Measurements from ENCODE around the gene RUFY4. TPM values are rescaled to one million over a fixed set of nuclear protein-coding genes. Genes with fewer than 3 reads are reported as not detected.

RUFY4 gene
- total RNA-seq, 3 donors from 2014 or later: not detected

DNA sequence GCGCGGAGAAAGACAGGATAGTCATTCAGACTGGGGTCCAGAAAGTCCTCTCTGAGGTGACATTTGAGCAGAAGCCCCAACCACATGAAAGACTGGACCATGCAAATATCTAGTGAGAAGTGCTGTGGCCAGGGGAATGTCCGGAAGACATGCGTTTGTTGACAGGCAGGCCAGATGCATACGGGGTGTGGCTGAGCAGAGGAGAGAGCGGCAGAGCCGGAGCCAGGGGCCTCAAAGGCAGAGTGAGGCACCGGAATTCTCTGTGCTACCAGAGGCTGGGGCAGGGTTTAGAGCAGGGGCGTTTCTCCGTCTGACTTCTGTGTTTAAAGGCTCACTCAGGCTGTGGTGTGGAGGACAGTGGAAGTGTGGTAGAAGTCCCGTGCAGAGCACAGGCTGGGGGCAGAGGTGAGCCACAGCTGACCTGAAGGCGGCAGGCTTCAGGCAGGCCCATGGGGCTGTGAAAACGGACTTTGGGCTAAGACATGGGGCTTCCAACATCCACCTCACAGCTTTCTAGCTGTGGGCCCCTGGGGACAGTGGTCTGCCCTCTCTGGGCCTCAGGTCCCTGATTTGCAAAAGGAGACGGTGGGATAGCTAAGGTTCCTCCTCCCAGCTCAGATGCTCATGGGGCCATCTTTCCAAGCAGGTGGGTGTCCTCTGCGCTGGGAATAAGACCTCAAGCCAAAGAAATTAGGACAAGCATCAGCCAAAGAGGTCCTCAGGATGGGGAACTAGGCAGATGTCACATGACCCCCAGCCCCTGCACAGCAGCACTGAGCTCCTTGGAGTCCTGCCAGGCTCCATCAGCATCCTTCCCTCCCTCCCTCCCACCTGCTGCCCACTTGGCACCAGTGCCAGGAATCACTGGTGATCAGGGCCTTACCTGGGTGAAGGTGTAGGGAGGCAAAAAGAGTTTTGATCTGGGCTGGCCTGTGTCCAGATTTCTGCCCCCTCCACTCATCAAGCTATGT lies 11.2 kb downstream of the RUFY4 start:
- intact Hi-C loops (cut with DNase I, micrococcal nuclease): no loop called here
- no peak for TF ChIP-seq CTCF (IDR thresholded peaks at IDR 0.05)
- no peak overlapping the region for H3K4me3 ChIP-seq
- no peaks in the 10 kb centered on the region for H3K36me3 ChIP-seq (ENCODE audit: low read depth)
- DNase-seq: no peak
- peak; percentile 18 for ATAC-seq
- H3K4me1 ChIP-seq (ENCODE audit: low read depth): no peaks in the 10 kb centered on the region
- H3K9me3 ChIP-seq: no peaks in the 10 kb centered on the region

GRCh38 chr2:218081063-218081462 lies 12.0 kb downstream of the RUFY4 start:
- no peaks in the 10 kb centered on the region for H3K4me1 ChIP-seq (ENCODE audit: low read depth)
- H3K36me3 ChIP-seq (ENCODE audit: low read depth): no peaks in the 10 kb centered on the region
- intact Hi-C loops (cut with DNase I, micrococcal nuclease): no loop called here
- ATAC-seq (no peak), DNase-seq (no peak)
- TF ChIP-seq CTCF (IDR thresholded peaks at IDR 0.05): no peak
- no peak overlapping the region for H3K4me3 ChIP-seq
- no peaks in the 10 kb centered on the region for H3K9me3 ChIP-seq

DNA sequence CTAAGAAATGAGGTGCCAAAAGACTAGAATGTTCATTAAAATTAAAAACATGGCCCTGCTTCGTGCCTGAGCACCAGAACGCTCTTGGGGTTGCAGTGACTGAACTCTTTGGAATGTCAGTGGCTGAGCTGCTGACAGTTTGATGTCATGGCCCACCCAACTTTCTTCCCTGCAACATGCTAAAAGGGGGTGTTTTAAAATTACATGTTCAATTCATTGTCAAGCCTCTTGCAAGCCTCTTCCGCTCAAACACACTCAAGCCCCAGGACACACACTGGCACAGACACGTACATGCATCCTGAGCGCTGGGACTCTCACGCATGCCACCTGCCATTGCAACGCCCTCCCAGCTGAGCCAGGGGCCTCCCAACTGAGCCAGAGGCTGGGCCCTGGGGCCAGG lies 12.6 kb downstream of the RUFY4 start:
- DNase-seq: no peak
- no peak for TF ChIP-seq CTCF (IDR thresholded peaks at IDR 0.05)
- no peak for ATAC-seq
- H3K4me3 ChIP-seq: no peak overlapping the region
- intact Hi-C loops (cut with DNase I, micrococcal nuclease): no loop called here
- H3K4me1 ChIP-seq (ENCODE audit: low read depth): no peaks in the 10 kb centered on the region
- H3K36me3 ChIP-seq (ENCODE audit: low read depth): no peaks in the 10 kb centered on the region
- peaks cover 2% of the 10 kb centered on the region for H3K9me3 ChIP-seq

- Histone ChIP-seq H3K9me3 (peaks cover 8% of the 10 kb centered on the region), H3K4me1 (ENCODE audit: low read depth) (no peaks in the 10 kb centered on the region), H3K4me3 (no peak overlapping the region), H3K36me3 (ENCODE audit: low read depth) (no peaks in the 10 kb centered on the region)
- DNase-seq: no peak
- ATAC-seq: no peak
- intact Hi-C loops (cut with DNase I, micrococcal nuclease): no loop called here
- no peak for TF ChIP-seq CTCF (IDR thresholded peaks at IDR 0.05)
Measured at GRCh38 chr2:218082586-218083351, 13.7 kb downstream of the RUFY4 start.

GRCh38 chr2:218083352-218083676 lies 14.3 kb downstream of the RUFY4 start:
- no peaks in the 10 kb centered on the region for H3K36me3 ChIP-seq (ENCODE audit: low read depth)
- DNase-seq (no peak), ATAC-seq (no peak)
- H3K4me1 ChIP-seq (ENCODE audit: low read depth): no peaks in the 10 kb centered on the region
- peaks cover 8% of the 10 kb centered on the region for H3K9me3 ChIP-seq
- no peak for TF ChIP-seq CTCF (IDR thresholded peaks at IDR 0.05)
- intact Hi-C loops (cut with DNase I, micrococcal nuclease): no loop called here
- no peak overlapping the region for H3K4me3 ChIP-seq
